Hematopoietic multipotent progenitor cell treated with erythropoietin and hydrocortisone succinate and interleukin-3 and kit ligand, for 15 days (in vitro differentiated cells): ENCODE measurements around the gene TMEM72.
A peak's percentile ranks its signal among the peaks of the same experiment; 100 is the strongest.

Source experiments
- DNase-seq: peaks from one replicate; pipeline ENCODE4 v3.0.0-alpha.2; 2015; ENCODE audit warnings: low spot score

Gene TMEM72

DNA sequence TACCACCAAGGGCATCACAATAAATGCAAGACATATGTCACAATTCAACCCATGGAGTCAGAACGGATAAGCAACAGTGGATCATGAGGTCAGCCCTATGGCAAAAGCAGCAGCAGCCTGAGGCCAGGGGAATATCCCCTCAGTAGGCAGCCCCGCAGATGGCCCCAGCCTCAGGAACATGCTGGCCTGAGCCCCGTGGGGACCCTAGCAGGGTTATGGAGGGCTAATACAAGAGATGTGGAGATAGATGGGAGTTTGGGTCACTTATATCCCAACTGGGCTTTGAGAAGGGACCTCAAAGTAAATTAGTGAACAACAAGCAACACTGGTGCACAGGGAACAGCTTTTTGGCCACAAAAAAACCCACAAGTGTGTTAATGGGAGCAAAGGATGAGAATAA, 9.1 kb downstream of the TMEM72 start:
- no peak for DNase-seq

DNA sequence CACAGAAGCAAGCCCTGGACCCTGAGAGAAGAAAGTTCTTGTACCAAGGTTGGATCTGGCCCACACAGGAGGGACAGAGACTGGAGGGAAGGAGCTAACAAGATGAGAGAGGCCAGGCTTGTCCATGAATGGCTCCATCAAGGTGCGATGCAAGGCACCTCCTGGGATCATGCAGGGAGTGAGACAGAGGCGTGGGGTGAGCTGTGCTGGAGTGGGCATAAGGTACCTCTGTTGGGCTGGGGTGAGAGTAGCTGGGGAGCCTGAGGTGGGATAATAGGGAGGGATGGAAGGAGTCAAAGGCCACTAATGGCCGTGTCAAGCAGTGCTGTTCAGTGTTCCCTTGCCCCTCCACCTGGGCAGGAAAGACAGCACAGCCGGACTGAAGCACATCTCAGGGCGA, 9.9 kb downstream of the TMEM72 start:
- no peak for DNase-seq

DNA sequence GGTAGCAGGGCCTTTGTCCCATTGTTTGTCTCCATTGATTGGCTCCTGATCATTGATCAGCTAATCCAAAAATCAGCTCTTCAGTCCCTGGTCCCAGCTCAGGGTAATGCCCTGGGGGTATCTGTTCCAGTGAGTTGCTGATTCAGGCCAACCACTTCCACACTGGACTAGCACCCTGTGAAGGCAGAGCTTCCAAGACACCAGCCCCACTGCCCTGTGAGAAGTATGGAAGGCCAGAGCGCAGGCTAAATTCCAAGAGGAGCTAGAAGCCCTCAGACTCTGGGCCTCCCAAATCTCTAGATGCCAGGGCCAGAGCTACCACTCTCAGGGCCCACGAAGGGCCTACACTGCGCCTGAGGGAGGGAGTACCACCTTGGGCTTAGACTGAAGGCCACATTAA, 10.4 kb downstream of the TMEM72 start:
- no peak for DNase-seq

DNA sequence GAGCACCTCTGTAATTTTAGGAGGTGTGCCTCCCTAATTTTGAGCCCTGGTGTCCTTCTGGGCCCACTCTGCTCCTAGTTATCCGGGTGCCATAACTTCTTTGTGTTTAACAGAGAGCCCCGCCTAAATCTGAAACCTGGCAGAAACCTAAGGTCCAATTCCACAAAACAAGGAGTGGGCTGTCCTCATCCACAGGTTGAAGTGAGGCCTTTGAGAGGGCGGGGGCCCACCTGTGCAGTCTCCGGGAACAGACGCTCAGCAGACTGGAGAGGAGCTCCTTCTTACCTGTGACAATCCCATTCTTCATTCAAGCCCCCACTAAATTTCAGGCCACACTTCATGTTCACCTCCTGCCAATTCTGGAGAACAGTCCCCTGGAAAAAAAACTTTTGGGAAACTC, 10.9 kb downstream of the TMEM72 start:
- DNase-seq, result no peak

DNA sequence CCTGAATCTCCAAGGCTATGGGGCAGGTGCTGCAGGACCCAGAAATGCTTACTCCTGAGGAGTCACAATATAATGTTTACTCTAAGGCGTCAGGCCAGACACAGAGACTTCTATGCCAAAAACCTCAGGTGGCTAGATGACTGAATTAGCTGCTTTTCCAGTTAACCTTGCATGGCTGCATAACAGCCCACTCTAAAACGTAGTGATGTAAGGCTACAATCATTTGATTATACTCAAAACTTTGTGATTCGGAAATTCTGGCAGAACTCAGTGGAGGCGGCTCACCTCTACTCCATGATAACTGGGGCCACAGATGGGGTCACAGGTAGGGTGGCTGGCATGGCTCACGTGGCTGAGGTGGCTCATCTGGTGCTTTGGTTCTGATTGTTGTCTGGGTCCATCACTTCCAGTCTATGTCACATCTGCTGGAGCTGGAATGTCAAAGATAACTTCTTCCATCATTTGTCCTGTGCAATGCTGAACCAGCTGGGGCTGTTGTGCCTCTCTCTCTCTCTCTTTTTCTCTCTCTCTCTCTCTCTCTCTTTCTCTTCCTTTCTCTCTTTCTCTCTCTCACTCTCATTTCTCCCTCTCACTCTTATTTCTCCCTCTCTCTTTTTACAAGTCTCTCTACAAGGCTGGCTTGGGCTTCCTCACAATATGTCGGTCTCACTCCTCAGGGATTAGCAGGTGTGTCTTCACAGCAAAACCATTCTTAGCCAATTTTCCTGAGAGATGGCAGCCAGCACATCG, 11.8 kb downstream of the TMEM72 start:
- no peak for DNase-seq

DNA sequence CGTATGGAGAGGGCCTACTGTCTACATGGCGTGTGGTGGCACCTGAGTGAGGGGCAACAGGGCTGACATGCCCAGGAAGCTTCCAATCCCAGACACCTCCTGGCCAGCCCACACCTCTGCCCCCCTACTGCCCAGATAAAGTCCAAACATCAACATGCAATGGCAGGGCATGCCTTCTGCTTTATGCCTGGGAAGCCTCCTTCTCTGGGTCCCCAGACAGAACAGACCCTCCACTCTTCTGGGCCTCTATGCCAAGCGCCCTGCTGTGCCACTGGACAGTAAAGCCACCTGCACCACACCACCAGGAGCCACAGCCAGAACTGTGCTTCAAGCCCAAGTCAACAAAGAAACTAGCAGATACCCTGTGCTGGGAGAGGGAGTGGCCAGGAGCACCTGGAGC, 12.5 kb downstream of the TMEM72 start:
- DNase-seq, result no peak

DNA sequence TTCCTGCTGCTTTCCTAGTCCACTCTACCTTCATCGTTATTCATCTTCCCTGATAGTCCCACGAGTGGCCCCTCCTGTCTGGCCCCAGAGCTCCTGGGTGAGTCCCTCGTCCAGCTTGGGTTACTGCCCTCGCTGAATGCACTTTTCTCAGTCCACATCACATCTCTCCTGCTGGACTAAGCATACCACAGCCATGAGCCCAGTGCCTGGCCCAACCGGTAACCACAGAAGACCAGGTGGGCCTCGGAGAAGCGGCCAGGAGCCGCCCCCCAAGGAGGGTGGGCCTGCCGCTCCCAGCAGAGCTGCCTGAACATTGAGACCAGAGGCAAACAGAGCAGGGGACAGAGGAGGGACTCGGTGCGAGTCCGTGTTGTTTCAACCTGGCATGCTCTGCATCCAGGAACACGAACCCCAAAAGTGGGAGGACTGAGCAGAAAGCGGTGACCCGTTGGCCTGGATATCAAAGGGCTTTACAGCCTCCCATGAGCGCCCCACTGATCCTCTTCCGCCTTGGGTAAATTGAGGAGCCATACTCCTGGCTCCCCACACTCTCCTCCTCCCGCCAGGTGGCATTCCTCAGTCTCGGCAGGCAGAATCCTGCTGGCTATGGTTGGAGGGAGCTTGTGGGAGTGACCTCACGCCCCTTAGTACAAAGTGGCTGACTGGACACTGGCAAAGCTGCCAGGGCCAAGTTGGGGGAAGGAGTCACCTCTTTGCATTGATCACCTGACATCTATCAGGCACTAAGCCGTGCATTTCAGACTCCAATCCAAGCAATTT, 13.3 kb downstream of the TMEM72 start:
- no peak for DNase-seq

DNA sequence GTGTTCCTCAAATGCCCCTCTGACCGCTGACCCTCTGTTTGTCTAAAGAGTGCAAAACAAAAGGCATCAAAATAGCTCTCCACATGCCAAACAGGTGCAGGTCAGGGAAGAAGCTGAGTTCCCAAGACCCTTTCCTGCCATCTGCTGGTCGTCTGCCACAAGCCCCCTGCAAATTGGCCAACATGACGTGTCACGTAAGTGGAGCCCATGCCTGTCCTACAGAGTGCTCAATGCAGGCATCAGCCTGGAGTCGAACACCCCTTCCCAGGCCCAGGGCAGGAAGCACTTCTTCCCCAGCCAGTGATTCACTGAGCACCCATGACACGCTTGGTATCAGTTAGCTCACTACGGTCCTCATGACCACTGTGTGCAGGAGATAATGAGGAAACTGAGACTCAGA, 14.1 kb downstream of the TMEM72 start:
- DNase-seq, result no peak

DNA sequence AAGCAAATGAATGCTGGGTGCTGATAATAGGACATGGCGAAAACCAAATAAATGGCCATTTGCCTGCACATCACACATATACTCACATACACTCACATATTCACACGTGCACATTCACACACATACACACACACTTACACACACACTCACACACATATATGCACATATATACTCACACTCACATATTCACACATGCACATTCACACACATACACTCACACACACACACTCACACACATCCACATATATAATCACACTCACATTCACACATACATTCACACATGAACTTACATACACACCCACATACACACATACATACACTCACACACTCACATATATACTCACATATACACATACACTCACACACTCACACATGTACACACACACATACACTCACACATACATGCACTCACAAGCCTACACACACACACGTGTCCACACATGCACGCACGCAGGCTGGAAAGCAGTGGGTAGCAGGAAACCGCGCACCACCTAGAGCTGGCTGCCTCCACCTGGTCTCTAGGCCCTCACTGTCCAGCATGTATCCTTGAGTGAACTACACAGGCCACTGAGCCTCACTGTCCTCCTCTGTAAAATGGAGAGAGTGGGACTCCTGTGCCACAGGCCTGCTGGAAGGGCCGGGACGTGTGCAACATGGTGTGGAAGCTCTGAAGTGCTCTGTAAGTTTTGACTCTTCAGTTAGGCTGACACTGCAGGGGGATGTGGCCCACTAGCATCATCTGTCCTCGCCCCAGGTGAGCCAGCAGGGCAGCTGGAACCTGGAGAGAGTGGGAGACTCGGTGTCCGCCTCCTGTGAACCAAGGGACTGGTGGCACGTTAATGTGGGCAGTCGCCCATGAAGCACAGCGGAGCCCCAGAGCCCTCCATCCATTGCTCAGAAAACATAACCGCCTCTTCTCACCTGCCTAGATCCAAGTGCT, 14.9 kb downstream of the TMEM72 start:
- DNase-seq, result no peak

DNA sequence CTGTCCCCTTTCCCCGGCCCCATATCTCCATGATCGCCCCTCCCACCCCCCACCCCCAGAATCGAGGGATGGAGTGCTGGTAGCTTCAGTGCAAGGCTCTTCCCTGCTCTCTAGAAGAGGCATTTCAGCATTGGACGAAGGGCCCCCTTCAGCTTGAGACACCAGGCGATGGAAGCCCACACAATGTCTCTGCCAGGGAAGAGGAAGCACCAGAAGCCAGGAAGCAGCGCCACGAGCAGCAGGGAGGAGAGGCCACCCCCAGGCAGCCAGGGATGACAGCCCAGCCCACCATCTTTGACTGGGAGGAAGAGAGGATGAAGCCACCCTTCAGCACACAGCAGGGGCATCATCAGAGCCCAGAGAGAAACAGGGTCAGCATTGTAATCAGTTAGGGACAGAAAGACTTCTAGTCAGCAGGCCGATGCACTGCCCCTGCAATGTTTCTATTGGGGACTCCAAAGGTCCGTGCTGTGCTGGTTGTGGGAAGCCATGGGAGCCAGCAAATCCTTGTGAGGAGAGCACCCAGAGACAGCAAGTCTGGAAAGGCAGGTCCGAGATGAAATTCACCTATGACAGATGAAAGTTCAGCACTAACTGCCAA, 15.7 kb downstream of the TMEM72 start:
- no peak for DNase-seq

DNA sequence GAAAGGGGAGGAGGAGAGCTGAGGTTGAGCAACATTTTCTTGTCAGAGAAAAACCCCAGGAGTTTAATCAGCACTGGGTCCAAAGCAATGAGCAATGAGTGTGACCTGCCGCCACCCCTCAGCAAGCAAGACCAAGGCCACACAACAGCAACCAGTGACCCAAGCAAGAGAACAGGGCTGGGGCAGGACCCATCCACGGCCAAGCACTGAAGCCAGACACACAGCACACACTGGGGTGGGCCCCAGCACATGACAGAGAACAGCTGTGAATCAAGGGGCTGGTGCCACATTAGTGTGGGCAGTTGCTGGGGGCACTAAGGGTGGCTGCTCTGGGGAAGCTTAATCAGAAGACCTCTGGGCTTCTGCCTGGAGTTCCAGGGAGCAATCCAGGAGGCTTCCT, 16.2 kb downstream of the TMEM72 start:
- no peak for DNase-seq

DNA sequence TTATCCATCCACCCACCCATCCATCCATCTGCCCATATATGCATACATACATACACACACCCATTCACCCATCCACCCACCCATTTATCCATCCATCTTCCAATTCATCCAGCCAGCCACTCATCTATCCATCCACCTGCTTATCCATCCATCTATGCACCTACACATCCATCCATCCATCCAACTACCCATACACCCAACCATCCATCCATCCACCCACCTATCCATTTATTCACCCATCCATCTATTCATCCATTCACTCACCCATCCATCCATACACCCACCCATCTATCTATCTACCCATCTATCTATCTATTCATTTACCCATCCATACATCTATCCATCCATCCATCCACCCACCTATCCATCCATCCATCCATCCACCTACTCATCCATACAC, 17.3 kb downstream of the TMEM72 start:
- no peak for DNase-seq

DNA sequence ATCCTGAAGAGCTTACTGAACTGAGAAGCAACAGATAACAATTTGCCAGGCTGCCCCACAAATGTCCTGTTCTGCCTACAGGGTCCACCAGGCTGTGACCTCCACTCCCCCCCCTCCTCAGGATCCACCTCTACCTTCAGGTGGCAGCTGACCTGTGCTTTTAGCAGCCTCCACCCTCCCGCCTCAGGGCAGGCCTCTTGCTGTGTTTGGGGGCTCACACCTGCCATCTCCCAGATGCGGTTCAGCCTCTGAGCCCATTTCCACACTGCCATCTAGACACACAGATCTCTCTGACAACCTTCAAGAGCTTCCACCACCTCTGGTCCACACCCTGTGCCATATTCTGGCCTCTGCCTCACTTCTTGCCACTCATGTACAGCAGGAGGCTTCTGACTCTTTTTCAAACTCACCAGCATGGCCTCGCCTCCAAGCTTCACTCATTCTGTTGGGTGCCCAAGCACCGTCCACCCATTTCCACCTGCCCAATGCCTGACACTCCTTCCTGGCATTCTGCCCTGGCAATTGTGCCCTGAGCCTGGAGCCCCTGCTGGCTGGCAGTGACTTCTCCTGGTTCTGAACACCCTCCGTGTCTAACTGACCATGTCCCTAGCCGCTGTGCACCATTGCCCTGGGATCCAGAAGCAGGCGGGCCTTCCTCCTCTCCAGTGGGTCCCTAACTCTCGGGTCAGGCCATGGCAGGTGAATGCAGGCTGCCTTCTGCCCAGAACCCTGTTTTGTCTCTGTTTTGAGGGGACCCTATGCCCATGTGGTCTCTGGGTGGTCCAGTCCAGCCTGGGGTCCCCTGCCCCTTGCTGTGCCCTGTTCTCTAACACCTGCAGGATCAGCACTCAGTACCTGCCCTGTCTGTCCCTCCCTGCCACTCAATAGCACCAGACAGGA, 18.5 kb downstream of the TMEM72 start:
- DNase-seq, result no peak

DNA sequence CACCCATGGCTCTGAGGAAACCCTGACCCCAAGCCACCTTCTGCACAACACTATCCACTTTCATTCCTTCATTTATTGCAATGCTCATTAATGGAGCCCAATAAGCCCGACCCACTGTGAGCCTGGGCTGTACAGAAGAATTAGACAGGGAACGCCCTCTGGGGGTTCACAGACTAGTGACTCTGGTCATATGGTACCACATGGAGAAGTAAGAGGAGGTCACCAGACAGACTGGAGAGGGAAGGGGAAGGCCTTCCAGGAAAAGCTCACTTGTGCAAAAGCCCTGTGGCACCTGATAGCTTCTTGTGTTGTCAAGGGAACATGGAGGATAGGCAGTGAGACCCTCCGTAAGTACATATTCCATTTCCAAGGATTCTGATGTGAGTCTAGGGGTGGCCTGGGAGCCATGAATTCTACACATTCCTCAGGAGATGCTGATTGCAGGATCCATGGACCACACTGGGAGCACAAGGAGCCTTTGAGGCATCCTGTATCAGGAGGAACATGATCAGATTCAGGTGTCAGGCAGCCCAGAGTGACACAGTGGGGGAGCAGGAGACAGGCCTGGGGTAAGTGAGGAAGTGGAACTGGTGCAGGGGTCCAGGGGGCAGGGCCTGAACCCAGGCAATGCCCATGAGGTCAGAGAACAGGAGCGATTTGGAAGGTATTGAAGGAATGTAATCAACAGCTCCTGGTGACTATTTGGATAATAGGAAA, 19.9 kb downstream of the TMEM72 start:
- DNase-seq, result no peak

DNA sequence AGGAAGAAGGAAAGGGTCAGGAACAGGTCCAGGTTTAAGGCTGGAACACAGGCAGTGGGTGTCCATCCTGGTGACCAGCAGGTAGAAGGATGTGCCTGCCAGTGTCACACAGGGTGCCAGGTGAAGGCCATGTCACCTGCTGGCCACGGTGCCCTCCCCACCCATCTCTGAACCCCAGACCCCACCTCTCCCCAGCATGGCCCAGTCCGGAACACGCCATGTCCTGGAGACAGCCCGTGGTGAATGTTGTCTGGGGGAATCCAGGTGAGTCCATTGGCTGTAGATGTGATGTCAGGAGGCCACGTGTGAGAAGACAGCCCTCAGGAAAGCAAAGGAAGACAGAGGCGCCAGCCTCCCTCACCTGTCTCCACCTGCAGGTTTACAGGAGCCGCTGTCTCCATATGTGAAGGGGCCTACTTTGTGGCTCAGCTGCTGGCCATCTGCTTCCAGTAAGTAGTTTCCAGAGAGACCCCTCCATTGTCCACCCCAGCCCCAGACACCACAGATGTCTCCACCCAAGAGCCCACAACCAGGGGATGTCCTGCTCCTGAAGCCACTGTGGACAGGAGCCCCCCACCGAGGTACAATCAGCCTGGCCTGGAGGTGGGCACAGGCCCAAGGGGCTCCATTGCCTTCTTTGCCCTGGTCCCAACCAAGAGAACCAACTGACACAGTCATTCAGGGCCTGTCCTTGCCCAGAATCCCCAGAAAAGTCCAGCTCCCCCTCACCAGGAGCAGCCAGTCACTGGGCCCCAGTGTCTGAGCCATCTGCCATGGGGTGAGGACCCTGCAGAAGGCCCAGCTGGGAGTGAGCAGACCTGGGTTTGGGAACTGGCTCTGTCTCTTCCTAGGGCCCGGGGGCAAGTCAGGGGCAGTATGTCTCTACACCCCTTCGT, 20.7 kb downstream of the TMEM72 start:
- DNase-seq, result no peak

DNA sequence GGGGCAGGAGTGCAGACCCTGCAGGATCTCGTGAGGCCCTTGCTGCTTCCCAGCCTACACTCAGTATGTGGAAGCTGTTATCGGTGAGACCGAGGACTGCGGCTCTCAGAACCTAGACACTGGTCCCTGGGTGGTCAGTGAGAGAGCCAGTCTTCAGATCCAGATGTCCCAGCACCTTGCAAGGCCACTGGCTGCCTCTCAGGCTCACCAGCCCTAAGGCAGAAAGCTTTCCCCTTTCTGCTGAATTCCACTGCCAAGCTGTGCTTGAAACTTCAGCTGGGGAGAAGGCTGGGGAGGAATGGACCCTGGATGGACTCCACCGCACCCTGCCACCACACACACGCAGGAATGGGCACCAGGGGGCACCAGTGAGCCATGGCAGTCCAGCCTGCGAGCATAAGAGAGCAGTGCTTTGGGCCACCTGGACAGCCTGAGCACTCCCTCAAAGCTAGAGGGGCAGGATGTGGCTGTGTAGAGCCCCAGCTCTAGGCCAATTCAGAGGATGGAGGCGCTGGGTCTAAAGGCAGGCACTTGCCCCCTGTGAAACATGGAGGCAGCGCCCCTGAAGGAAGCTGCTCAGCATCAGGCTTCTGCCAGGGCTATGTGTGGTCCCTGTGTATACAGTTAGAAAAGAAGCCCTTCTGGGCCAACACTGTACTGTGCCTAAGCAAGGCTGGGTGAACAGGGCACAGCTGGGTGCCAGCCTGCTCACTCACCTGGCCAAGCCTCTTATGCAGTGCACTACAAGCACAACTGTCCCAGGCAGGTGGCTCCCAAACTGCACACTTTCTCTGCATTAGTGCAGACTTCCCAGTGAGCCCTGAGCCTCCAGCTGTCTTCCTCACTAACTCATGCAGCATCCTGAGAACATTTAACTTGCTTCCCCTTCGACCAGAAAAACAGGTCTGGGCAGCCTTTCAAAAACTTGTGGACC, 21.6 kb downstream of the TMEM72 start:
- DNase-seq, result peak; percentile 47

DNA sequence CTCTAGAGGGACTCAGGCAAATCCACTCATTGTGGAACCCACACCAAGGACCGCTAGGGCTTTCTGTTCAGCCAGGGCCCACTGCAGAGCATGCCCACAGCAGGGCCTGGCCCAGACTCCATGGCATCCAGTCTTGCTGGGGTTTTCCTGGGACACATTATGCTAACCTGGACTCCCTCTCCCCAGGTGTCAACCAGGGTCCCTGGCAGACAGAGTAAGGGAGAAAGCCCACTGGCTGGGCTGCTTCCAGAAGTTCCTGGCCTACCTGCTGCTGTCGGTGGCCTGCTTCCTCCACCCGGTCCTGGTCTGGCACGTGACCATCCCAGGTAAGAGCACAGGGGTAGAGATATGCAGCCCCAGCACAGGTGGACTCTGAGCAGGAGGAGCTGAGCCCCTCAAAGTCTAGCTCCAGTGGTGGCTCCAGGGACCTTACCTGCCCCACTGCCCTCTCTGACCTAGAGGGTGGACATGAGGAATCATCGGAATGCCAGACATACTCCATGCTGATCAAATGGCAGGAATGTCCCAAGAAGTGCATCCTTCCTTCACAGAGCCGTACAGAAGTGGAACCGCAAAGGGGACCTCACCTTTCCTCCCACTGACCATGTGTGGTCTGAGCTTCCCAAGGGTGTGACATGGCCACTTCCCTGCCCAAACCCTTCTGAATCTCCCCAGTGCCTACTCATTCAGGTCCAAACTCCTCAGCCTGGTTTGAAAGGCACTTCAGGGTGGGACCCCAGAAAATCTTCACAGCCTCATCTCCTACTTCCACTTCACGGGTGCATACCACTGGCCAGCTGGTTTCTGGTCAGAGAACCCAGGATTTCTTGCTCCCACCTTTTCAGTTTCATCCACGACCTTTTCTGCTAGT, 22.5 kb downstream of the TMEM72 start:
- DNase-seq, result no peak
